Osteoblast (primary cell): Measurements from ENCODE around the gene THG1L. TPM values are rescaled to one million over a fixed set of nuclear protein-coding genes. Genes with fewer than 3 reads are reported as not detected.

Source experiments
- DNase-seq: peaks from one replicate; pipeline ENCODE4 v3.0.0; 2011; ENCODE audit warnings: low spot score, mixed read lengths; ENCODE audit not compliant: insufficient read length; ENCODE audit errors: missing footprints
- H2AFZ ChIP-seq: 2 replicates; pipeline ENCODE4 v1.6.0; 2011; ENCODE audit warnings: mild to moderate bottlenecking, low read length
- H3K27ac ChIP-seq: 2 replicates; pipeline ENCODE4 v1.5.1; 2011; ENCODE audit warnings: mild to moderate bottlenecking, low read depth, low read length, moderate library complexity
- H3K27me3 ChIP-seq: 2 replicates; pipeline ENCODE4 v1.6.0; 2012; ENCODE audit warnings: mild to moderate bottlenecking, control low read depth, inconsistent platforms, low read length, moderate library complexity; ENCODE audit not compliant: insufficient read depth
- H3K36me3 ChIP-seq: 2 replicates; pipeline ENCODE4 v1.5.1; 2011; ENCODE audit warnings: mild to moderate bottlenecking, low read length, control low read depth, moderate library complexity; ENCODE audit not compliant: insufficient read depth
- H3K4me1 ChIP-seq: 2 replicates; pipeline ENCODE4 v1.5.1; 2011; ENCODE audit warnings: mild to moderate bottlenecking, low read length, control low read depth, moderate library complexity; ENCODE audit not compliant: insufficient read depth
- H3K4me2 ChIP-seq: 2 replicates; pipeline ENCODE4 v1.6.0; 2011; ENCODE audit warnings: mild to moderate bottlenecking, low read length; ENCODE audit not compliant: insufficient read depth
- H3K4me3 ChIP-seq: fragments of 200-600 bp; sonication (generic); 3 replicates; pipeline ENCODE4 v1.5.1; 2012; ENCODE audit warnings: mild to moderate bottlenecking, low read length, inconsistent platforms; ENCODE audit not compliant: insufficient read depth
- H3K79me2 ChIP-seq: 2 replicates; pipeline ENCODE4 v1.6.0; 2012; ENCODE audit warnings: mild to moderate bottlenecking, low read length, control low read depth, inconsistent platforms; ENCODE audit not compliant: insufficient read depth
- H3K9me3 ChIP-seq: 2 replicates; pipeline ENCODE4 v1.5.1; 2011; ENCODE audit warnings: low read depth, low read length, control low read depth
- H4K20me1 ChIP-seq: 2 replicates; pipeline ENCODE4 v1.6.0; 2012; ENCODE audit warnings: mild to moderate bottlenecking, low read length, control low read depth; ENCODE audit not compliant: insufficient read depth
- total RNA-seq: library from RNA; depleted of rRNA; stranded (reverse); fragments of >200 nt; gene quantifications from 2 replicates; pipeline ENCODE4 v1.2.3, GENCODE V29; 2012
- TF ChIP-seq, protein P1 (sequence below): IDR thresholded peaks from 2 replicates; pipeline ENCODE4 v1.5.1; 2011; ENCODE audit warnings: mild to moderate bottlenecking, low read depth, low read length, moderate library complexity; ENCODE audit errors: extremely low read depth

Gene THG1L
- total RNA-seq, 1 donor: 27.9 TPM

GRCh38 chr5:157741131-157741530 lies 9.9 kb downstream of the THG1L start:
- TF ChIP-seq, protein P1, sequence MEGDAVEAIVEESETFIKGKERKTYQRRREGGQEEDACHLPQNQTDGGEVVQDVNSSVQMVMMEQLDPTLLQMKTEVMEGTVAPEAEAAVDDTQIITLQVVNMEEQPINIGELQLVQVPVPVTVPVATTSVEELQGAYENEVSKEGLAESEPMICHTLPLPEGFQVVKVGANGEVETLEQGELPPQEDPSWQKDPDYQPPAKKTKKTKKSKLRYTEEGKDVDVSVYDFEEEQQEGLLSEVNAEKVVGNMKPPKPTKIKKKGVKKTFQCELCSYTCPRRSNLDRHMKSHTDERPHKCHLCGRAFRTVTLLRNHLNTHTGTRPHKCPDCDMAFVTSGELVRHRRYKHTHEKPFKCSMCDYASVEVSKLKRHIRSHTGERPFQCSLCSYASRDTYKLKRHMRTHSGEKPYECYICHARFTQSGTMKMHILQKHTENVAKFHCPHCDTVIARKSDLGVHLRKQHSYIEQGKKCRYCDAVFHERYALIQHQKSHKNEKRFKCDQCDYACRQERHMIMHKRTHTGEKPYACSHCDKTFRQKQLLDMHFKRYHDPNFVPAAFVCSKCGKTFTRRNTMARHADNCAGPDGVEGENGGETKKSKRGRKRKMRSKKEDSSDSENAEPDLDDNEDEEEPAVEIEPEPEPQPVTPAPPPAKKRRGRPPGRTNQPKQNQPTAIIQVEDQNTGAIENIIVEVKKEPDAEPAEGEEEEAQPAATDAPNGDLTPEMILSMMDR: no peak
- no peak overlapping the region for H2AFZ ChIP-seq
- H3K27ac ChIP-seq: no peak overlapping the region
- no peaks in the 10 kb centered on the region for H3K9me3 ChIP-seq
- H3K36me3 ChIP-seq: peaks cover 20% of the 10 kb centered on the region
- no peak overlapping the region for H3K4me3 ChIP-seq
- H3K4me2 ChIP-seq: no peak overlapping the region
- DNase-seq: no peak
- H3K4me1 ChIP-seq: peaks cover 10% of the 10 kb centered on the region
- H4K20me1 ChIP-seq: no peaks in the 10 kb centered on the region
- H3K79me2 ChIP-seq: peaks cover 19% of the 10 kb centered on the region
- H3K27me3 ChIP-seq: no peaks in the 10 kb centered on the region

DNA sequence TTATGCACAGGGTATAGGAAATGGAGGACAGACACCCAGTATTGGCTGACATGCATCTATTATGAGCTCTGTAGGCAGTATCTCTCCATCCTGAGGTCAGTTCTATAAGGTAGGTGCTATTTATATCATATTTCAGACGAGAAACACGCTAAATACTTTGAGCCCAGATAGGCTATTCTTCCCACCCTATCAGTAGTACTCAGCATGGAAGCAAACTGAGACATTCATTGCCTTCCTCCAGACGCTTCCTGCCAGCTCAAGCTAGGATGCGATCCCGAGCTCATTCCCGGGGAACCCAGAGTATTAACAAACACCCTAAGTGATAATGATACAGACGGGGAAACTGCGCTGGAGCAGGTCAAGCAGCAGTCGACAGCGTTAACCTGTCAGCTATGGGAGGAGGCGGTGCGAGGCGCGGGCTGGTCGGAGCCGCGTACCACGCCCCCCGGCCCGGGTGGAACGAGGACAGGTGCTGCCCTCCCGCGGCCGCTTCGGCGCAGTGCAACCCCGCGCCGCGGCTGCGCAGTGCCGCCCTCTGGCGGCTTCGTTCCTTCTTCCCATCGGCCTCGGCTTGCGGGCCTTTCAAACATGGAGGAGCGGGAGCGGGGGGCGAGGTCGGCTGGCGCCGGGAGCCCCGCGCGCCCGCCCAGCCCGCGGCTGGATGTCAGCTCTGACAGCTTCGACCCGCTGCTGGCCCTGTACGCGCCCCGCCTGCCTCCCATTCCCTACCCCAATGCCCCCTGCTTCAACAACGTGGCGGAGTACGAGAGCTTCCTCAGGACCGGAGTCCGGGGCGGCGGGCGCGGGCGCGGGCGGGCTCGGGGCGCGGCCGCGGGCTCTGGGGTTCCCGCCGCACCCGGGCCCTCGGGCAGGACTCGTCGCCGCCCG lies 12.2 kb downstream of the THG1L start, which contains the start of gene LSM11:
TSS of gene LSM11 (plus strand) at position 550 of the 888 bp plus-strand sequence. CDS start at position 589, 39 bp downstream.
- peak; percentile 99 for DNase-seq
- TF ChIP-seq, protein P1: peak; percentile 86

GRCh38 chr5:157744051-157745011 lies 13.1 kb downstream of the THG1L start:
- H3K4me3 ChIP-seq: peak overlapping the region; percentile 87
- peaks cover 27% of the 10 kb centered on the region for H3K4me1 ChIP-seq
- H3K9me3 ChIP-seq: no peaks in the 10 kb centered on the region
- peak overlapping the region; percentile 47 for H3K27ac ChIP-seq
- no peaks in the 10 kb centered on the region for H4K20me1 ChIP-seq
- DNase-seq: peak; percentile 90
- peaks cover 31% of the 10 kb centered on the region for H3K79me2 ChIP-seq
- H3K36me3 ChIP-seq: peaks cover 6% of the 10 kb centered on the region
- TF ChIP-seq, protein P1: no peak
- H2AFZ ChIP-seq: peak overlapping the region; percentile 85
- peak overlapping the region; percentile 100 for H3K4me2 ChIP-seq
- no peaks in the 10 kb centered on the region for H3K27me3 ChIP-seq

More for the DNA sequence above, 12.2 kb downstream of the THG1L start, which contains the start of gene LSM11:
- Histone ChIP-seq H3K4me1 (peaks cover 18% of the 10 kb centered on the region), H2AFZ (peak within 1 kb of the TSS; percentile 100), H3K27ac (peak within 1 kb of the TSS; percentile 47), H3K36me3 (peaks cover 12% of the 10 kb centered on the region), H4K20me1 (no peaks in the 10 kb centered on the region), H3K4me2 (peak within 1 kb of the TSS; percentile 100), H3K4me3 (peak within 1 kb of the TSS; percentile 87), H3K9me3 (no peaks in the 10 kb centered on the region), H3K79me2 (peaks cover 28% of the 10 kb centered on the region), H3K27me3 (no peaks in the 10 kb centered on the region)
